ENCODE data around the gene CLOCK.

- no peak for TF ChIP-seq CTCF (IDR thresholded peaks at IDR 0.05; ENCODE audit: poor library complexity)
- TF ChIP-seq EZH2 (IDR thresholded peaks at IDR 0.05; ENCODE audit: borderline replicate concordance), result no peak
Observed at GRCh38 chr4:55547466-55547770, 709 bp upstream of the CLOCK start.
